ENCODE results near the gene MYO1D. TPM values are rescaled to one million over a fixed set of nuclear protein-coding genes. Genes with fewer than 3 reads are reported as not detected.

The MYO1D gene
- total RNA-seq, 1 experiment from 2014 or later: 206 TPM

GRCh38 chr17:32608267-32608666 is 268.7 kb downstream of the MYO1D start:
- Histone ChIP-seq H3K27me3 (replicated peaks; ENCODE audit: control insufficient read depth, insufficient read depth, low read length) (no peaks in the 10 kb centered on the region), H3K4me1 (no peaks in the 10 kb centered on the region), H3K4me3 (ENCODE audit: low read depth, low read length) (no peak overlapping the region), H3K36me3 (ENCODE audit: control insufficient read depth, insufficient read depth, low read length) (no peaks in the 10 kb centered on the region), H3K9me3 (no peaks in the 10 kb centered on the region)
- no TSS peak for BruUV-seq (replicated peaks)
- Mint-ChIP-seq H3K27ac (ENCODE audit: unreplicated experiment) (no peak overlapping the region), H3K4me3 (ENCODE audit: unreplicated experiment) (no peak overlapping the region), H3K36me3 (ENCODE audit: insufficient read depth, unreplicated experiment) (peaks cover 28% of the 10 kb centered on the region), H3K27me3 (ENCODE audit: insufficient read depth, unreplicated experiment) (no peaks in the 10 kb centered on the region), H3K9me3 (ENCODE audit: unreplicated experiment) (no peaks in the 10 kb centered on the region), H3K4me1 (ENCODE audit: low read depth, unreplicated experiment) (no peaks in the 10 kb centered on the region)
- TF ChIP-seq CTCF (IDR thresholded peaks at IDR 0.05; ENCODE audit: insufficient read depth in 1 of 2, low read depth in 1 of 2, low read length in 1 of 2, severe bottlenecking in 1 of 2, unreplicated experiment in 1 of 2): no peak
- ChIA-PET POLR2A (no interaction called here), CTCF (no interaction called here)
- no peak for DNase-seq
- intact Hi-C loops (cut with micrococcal nuclease; ENCODE audit: unreplicated experiment): no loop called here

DNA sequence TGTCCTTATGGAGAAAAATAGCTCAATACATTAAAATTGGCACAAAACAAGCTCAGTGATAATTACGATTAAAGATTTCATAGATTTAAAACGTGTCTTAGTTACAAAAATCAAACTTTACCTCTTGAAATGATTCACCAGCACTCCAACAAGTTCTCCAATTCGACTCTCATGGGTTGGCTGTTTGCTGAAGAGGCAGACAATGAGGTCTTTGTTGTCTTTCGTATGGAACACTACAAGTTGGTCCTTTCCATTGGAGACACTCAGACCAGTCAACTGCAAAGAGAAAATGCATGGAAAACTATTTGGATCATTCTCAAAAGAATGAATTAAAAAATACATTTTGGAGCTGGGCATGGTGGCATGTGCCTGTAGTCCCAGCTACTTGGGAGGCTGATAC is 272.0 kb downstream of the MYO1D start:
- Mint-ChIP-seq H3K4me3 (ENCODE audit: unreplicated experiment) (no peak overlapping the region), H3K4me1 (ENCODE audit: low read depth, unreplicated experiment) (no peaks in the 10 kb centered on the region), H3K9me3 (ENCODE audit: unreplicated experiment) (no peaks in the 10 kb centered on the region), H3K27me3 (ENCODE audit: insufficient read depth, unreplicated experiment) (no peaks in the 10 kb centered on the region), H3K36me3 (ENCODE audit: insufficient read depth, unreplicated experiment) (peaks cover 30% of the 10 kb centered on the region), H3K27ac (ENCODE audit: unreplicated experiment) (no peak overlapping the region)
- TF ChIP-seq CTCF (IDR thresholded peaks at IDR 0.05; ENCODE audit: insufficient read depth in 1 of 2, low read depth in 1 of 2, low read length in 1 of 2, severe bottlenecking in 1 of 2, unreplicated experiment in 1 of 2): no peak
- H3K9me3 ChIP-seq: no peaks in the 10 kb centered on the region
- ChIA-PET CTCF (no interaction called here), POLR2A (interaction anchor here (0.5 kb wide), 1 partner anchor 42 kb away, joined by 4 read pairs; no protein-coding TSS in a partner anchor)
- BruUV-seq (replicated peaks): no TSS peak
- intact Hi-C loops (cut with micrococcal nuclease; ENCODE audit: unreplicated experiment): no loop called here
- no peak for DNase-seq
- H3K27me3 ChIP-seq (replicated peaks; ENCODE audit: control insufficient read depth, insufficient read depth, low read length): no peaks in the 10 kb centered on the region
- H3K4me3 ChIP-seq (ENCODE audit: low read depth, low read length): no peak overlapping the region
- peaks cover 5% of the 10 kb centered on the region; the same call in 1 of the 2 replicates for H3K36me3 ChIP-seq (ENCODE audit: control insufficient read depth, insufficient read depth, low read length)
- no peaks in the 10 kb centered on the region for H3K4me1 ChIP-seq

DNA sequence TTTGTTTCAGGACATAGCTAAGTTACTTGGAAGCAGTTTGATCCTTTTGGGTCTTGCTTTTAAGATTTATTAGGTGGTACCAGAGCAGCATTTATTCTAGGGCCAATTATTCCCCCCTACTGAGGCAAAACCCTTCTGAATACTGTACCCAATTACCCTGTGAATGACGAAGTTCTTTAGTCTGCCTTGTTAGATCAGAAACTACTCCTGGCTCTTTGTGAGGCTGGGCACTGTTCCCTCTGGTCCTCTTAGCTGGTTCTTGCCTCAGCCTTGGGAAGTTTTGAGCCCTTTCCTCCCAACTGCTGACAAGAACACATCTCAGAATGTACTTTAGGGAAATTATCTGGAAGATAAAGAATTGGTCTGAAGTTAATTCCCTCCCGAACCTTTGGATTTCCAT is 274.5 kb downstream of the MYO1D start:
- Mint-ChIP-seq H3K27ac (ENCODE audit: unreplicated experiment) (no peak overlapping the region), H3K4me1 (ENCODE audit: low read depth, unreplicated experiment) (no peaks in the 10 kb centered on the region), H3K4me3 (ENCODE audit: unreplicated experiment) (no peak overlapping the region), H3K27me3 (ENCODE audit: insufficient read depth, unreplicated experiment) (no peaks in the 10 kb centered on the region), H3K9me3 (ENCODE audit: unreplicated experiment) (no peaks in the 10 kb centered on the region), H3K36me3 (ENCODE audit: insufficient read depth, unreplicated experiment) (peaks cover 47% of the 10 kb centered on the region)
- no peak for DNase-seq
- H3K4me3 ChIP-seq (ENCODE audit: low read depth, low read length): no peak overlapping the region
- no TSS peak for BruUV-seq (replicated peaks)
- intact Hi-C loops (cut with micrococcal nuclease; ENCODE audit: unreplicated experiment): no loop called here
- no peaks in the 10 kb centered on the region for H3K27me3 ChIP-seq (replicated peaks; ENCODE audit: control insufficient read depth, insufficient read depth, low read length)
- H3K4me1 ChIP-seq: no peaks in the 10 kb centered on the region
- CTCF ChIA-PET: no interaction called here
- peaks cover 5% of the 10 kb centered on the region; the same call in 1 of the 2 replicates for H3K36me3 ChIP-seq (ENCODE audit: control insufficient read depth, insufficient read depth, low read length)
- POLR2A ChIA-PET: no interaction called here
- TF ChIP-seq CTCF (IDR thresholded peaks at IDR 0.05; ENCODE audit: insufficient read depth in 1 of 2, low read depth in 1 of 2, low read length in 1 of 2, severe bottlenecking in 1 of 2, unreplicated experiment in 1 of 2): no peak
- H3K9me3 ChIP-seq: no peaks in the 10 kb centered on the region
